ENCODE results near the gene ACSL6.

The ACSL6 gene

GRCh38 chr5:132019337-132019736, 7.9 kb upstream of the ACSL6 start:
- POLR2A ChIA-PET: no interaction called here
- CTCF ChIA-PET: interaction anchor here (1.5 kb wide), 1 partner anchor 12 kb away, joined by 3 read pairs; no protein-coding TSS in a partner anchor
- no peak overlapping the region for H3K4me3 ChIP-seq (ENCODE audit: low read depth, low read length)

GRCh38 chr5:132017738-132018625, 6.5 kb upstream of the ACSL6 start:
- H3K9me3 ChIP-seq (ENCODE audit: control insufficient read depth, insufficient read depth, low read depth, low read length): no peaks in the 10 kb centered on the region
- ChIA-PET CTCF (interaction anchor here (0.6 to 1.1 kb wide), 2 partner anchors 10 to 49 kb away, joined by 3 to 4 read pairs; no protein-coding TSS in a partner anchor), POLR2A (no interaction called here)
- no peak overlapping the region for H3K4me3 ChIP-seq (ENCODE audit: low read depth, low read length)
- no peak overlapping the region for H3K27ac ChIP-seq (ENCODE audit: extremely low read depth, low read depth, low read length)
- no peak for TF ChIP-seq ZNF211 (tag by site-specific recombination; IDR thresholded peaks at IDR 0.05; ENCODE audit: low read depth)
- no peak for TF ChIP-seq KLF1 (tag by site-specific recombination; IDR thresholded peaks at IDR 0.05)
- no peak for TF ChIP-seq ZNF791 (tag by site-specific recombination; IDR thresholded peaks at IDR 0.05)
- no peak for TF ChIP-seq SCRT1 (tag by site-specific recombination; IDR thresholded peaks at IDR 0.05; ENCODE audit: borderline replicate concordance)
- TF ChIP-seq HIC1 (tag by site-specific recombination; IDR thresholded peaks at IDR 0.05): no peak
- TF ChIP-seq ZNF354C (tag by site-specific recombination; IDR thresholded peaks at IDR 0.05; ENCODE audit: borderline replicate concordance, low read depth): no peak
- TF ChIP-seq BCL11A (tag by site-specific recombination; IDR thresholded peaks at IDR 0.05; ENCODE audit: low read depth): no peak
- no peak for TF ChIP-seq ZNF704 (tag by site-specific recombination; IDR thresholded peaks at IDR 0.05)
- TF ChIP-seq IKZF3 (tag by site-specific recombination; IDR thresholded peaks at IDR 0.05): no peak
- TF ChIP-seq WT1 (tag by site-specific recombination; IDR thresholded peaks at IDR 0.05): no peak
- no peaks in the 10 kb centered on the region for H3K4me1 ChIP-seq (ENCODE audit: control insufficient read depth, insufficient read depth, low read length)
- H3K36me3 ChIP-seq (ENCODE audit: control insufficient read depth in 2 of 2, insufficient read depth in 1 of 2, low read length in 2 of 2): no peaks in the 10 kb centered on the region

More at GRCh38 chr5:132019337-132019736, 7.9 kb upstream of the ACSL6 start:
- Histone ChIP-seq H3K4me1 (ENCODE audit: control insufficient read depth, insufficient read depth, low read length) (no peaks in the 10 kb centered on the region), H3K27ac (ENCODE audit: extremely low read depth, low read depth, low read length) (no peak overlapping the region), H3K36me3 (ENCODE audit: control insufficient read depth in 2 of 2, insufficient read depth in 1 of 2, low read length in 2 of 2) (no peaks in the 10 kb centered on the region), H3K9me3 (ENCODE audit: control insufficient read depth, insufficient read depth, low read depth, low read length) (no peaks in the 10 kb centered on the region)
- TF ChIP-seq ZNF501 (tag by site-specific recombination; IDR thresholded peaks at IDR 0.05) (no peak), ZNF548 (tag by site-specific recombination; IDR thresholded peaks at IDR 0.05) (no peak), ATF2 (tag by site-specific recombination; IDR thresholded peaks at IDR 0.05; ENCODE audit: low read depth) (no peak), ZNF670 (tag by site-specific recombination; IDR thresholded peaks at IDR 0.05; ENCODE audit: low read depth) (no peak), ZNF121 (tag by site-specific recombination; IDR thresholded peaks at IDR 0.05) (no peak), ZFP3 (tag by site-specific recombination; IDR thresholded peaks at IDR 0.05; ENCODE audit: low read depth) (no peak), GLI4 (tag by site-specific recombination; IDR thresholded peaks at IDR 0.05) (no peak), BCL6B (tag by site-specific recombination; IDR thresholded peaks at IDR 0.05) (no peak), ZNF302 (tag by site-specific recombination; IDR thresholded peaks at IDR 0.05; ENCODE audit: low read depth) (no peak)

All from HEK293 (cell line).